ENCODE data around the gene GAREM1.

DNA sequence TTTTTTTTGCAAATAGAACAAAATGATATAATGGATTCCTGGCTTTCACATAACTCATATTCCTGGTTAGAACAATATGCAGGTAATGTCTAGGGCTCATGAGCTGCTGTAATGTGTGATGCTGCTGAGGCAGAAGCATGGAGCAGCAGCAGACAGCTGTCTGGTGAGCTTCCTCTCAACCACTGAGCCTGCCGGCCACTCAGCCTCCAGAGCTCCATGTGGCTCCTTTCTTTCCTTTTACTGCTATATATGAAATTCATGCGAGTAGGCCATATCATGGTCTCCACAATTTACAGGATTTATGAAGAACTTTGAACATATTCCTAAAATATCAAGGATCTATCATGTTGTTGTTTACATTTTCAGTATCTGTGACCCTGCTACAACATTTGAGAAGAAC, 159.9 kb downstream of the GAREM1 start:
- TF ChIP-seq, protein P1, sequence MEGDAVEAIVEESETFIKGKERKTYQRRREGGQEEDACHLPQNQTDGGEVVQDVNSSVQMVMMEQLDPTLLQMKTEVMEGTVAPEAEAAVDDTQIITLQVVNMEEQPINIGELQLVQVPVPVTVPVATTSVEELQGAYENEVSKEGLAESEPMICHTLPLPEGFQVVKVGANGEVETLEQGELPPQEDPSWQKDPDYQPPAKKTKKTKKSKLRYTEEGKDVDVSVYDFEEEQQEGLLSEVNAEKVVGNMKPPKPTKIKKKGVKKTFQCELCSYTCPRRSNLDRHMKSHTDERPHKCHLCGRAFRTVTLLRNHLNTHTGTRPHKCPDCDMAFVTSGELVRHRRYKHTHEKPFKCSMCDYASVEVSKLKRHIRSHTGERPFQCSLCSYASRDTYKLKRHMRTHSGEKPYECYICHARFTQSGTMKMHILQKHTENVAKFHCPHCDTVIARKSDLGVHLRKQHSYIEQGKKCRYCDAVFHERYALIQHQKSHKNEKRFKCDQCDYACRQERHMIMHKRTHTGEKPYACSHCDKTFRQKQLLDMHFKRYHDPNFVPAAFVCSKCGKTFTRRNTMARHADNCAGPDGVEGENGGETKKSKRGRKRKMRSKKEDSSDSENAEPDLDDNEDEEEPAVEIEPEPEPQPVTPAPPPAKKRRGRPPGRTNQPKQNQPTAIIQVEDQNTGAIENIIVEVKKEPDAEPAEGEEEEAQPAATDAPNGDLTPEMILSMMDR (IDR thresholded peaks at IDR 0.05; ENCODE audit: poor library complexity): no peak
- no peak for TF ChIP-seq EZH2 (IDR thresholded peaks at IDR 0.05; ENCODE audit: borderline replicate concordance)
